DMS 273 (cell line): Measurements from ENCODE around the gene OVOL1.
"Not testable (repeated sequence)": the region's sequence is repeated elsewhere in the genome, so short reads cannot be mapped to it uniquely, and the experiment has no call there.

Source experiments
- DNase-seq: peaks from one replicate; lab custom pipeline; 2025; ENCODE audit not compliant: unreplicated experiment; lab: John Stamatoyannopoulos, UW

Gene OVOL1

GRCh38 chr11:65786786-65787636 lies at the start of gene OVOL1:
OVOL1 (plus strand) TSS chr11:65787063; CDS start chr11:65787374, 311 bp downstream.
- no peak for DNase-seq

GRCh38 chr11:65739022-65739421 lies 47.8 kb upstream of the OVOL1 start:
- no peak for DNase-seq

GRCh38 chr11:65741185-65741584 lies 45.7 kb upstream of the OVOL1 start:
- DNase-seq, result no peak

- no peak for DNase-seq
Measured at GRCh38 chr11:65742353-65742752, 44.5 kb upstream of the OVOL1 start.

- no peak for DNase-seq
Measured at GRCh38 chr11:65743681-65744025, 43.2 kb upstream of the OVOL1 start.

- peak; percentile 28 for DNase-seq
Measured at GRCh38 chr11:65744026-65744698, 42.7 kb upstream of the OVOL1 start.

- no peak for DNase-seq
Measured at GRCh38 chr11:65744699-65745042, 42.2 kb upstream of the OVOL1 start.

- no peak for DNase-seq
Measured at GRCh38 chr11:65745049-65745448, 41.8 kb upstream of the OVOL1 start.

- not testable (repeated sequence) for DNase-seq
Measured at GRCh38 chr11:65762169-65762568, 24.7 kb upstream of the OVOL1 start.

GRCh38 chr11:65762816-65763215 lies 24.0 kb upstream of the OVOL1 start:
- not testable (repeated sequence) for DNase-seq

GRCh38 chr11:65764434-65764833 lies 22.4 kb upstream of the OVOL1 start:
- no peak for DNase-seq

- no peak for DNase-seq
Measured at GRCh38 chr11:65766535-65766934, 20.3 kb upstream of the OVOL1 start.

- no peak for DNase-seq
Measured at GRCh38 chr11:65767406-65767805, 19.5 kb upstream of the OVOL1 start.

- not testable (repeated sequence) for DNase-seq
Measured at GRCh38 chr11:65767806-65768205, 19.1 kb upstream of the OVOL1 start.

GRCh38 chr11:65770951-65771567 lies 15.8 kb upstream of the OVOL1 start:
- no peak for DNase-seq

GRCh38 chr11:65771589-65772112 lies 15.2 kb upstream of the OVOL1 start:
- DNase-seq, result no peak

GRCh38 chr11:65773784-65774411 lies 13.0 kb upstream of the OVOL1 start:
- DNase-seq, result peak; percentile 11

- DNase-seq, result no peak
Measured at GRCh38 chr11:65774525-65775306, 12.1 kb upstream of the OVOL1 start.

GRCh38 chr11:65776196-65776595 lies 10.7 kb upstream of the OVOL1 start:
- DNase-seq, result no peak

GRCh38 chr11:65776710-65777141 lies 10.1 kb upstream of the OVOL1 start:
- no peak for DNase-seq

- no peak for DNase-seq
Measured at GRCh38 chr11:65777241-65777640, 9.6 kb upstream of the OVOL1 start.
